GM18951 (cell line): ENCODE results near the gene GALR2.

Experiments
- POLR2A ChIP-seq: IDR thresholded peaks from 4 replicates; pipeline ENCODE4 v1.6.1; 2011; ENCODE audit warnings: mild to moderate bottlenecking; ENCODE audit not compliant: insufficient read length, insufficient read depth; ENCODE audit errors: extremely low read depth
- in situ Hi-C: fragments of 300-500 bp; cut with MboI; formaldehyde crosslinking; loops from one replicate; pipeline ENCODE4 v1.12.0; 2022; ENCODE audit warnings: low sequenced_read_pairs, mixed read lengths, inconsistent platforms; ENCODE audit not compliant: unreplicated experiment

The GALR2 gene

DNA sequence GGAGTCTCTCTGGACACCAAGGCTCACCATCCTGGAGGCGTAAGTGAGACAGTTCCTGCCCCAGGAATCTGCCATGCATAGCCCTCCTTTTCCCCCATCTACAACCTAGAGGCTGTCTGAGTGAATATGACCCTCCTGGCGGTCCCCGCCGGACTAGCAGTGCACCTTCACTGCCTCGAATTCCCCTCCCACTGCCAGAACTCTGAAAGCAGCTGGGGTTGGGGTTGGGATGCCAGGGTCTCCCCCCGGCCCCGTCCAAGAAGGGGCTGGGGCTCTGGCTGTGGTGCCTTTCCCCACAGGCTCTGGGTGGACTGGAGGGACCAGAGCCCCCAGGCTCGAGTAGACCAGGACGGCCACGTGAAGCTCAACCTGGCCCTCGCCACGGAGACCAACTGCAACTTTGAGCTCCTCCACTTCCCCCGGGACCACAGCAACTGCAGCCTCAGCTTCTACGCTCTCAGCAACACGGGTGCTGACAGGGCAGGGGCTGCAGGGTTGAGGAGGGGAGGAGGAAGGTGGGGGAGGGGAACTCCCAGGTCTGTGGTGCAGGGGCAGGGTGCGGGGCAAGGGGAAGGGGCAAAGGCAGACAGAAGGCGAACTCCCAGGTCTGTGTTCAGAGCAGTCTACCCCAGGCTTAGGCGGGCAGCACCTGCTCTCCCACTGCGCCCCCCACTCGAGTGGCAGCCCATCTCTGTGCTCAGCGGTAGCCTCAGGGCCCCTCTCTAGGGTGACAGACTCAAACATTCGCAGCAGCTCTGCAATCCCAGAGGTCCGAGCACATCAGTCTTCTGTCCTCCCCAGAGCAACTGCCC lies 5.6 kb downstream of the GALR2 start:
- TF ChIP-seq POLR2A: peak; percentile 11
- in situ Hi-C loops: no loop called here

DNA sequence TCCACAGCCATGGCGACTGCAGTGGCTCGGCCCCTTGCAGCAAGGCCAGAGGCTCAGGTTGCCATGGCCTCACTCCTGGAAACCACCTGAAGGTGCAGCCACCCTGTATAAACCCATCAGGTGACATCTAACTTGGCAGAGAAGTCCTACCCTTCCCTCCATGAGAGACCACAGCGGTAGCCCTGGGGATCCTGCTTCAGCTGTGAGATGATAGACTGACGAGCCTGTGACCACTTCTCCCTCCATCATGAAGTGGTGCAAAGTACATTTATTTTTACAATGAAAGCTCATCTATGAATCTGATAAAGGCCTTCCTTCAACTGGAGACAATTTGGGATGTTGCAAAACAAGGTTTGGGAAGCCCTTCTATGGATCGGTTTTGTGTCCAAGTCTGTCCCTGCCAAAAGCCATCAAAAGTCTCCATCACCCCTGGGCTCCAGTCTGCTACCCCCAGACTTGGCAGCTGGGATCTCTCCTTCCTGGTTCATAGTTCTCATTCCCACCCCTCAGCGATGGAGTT lies 6.2 kb downstream of the GALR2 start:
- in situ Hi-C loops: no loop called here
- TF ChIP-seq POLR2A: no peak

DNA sequence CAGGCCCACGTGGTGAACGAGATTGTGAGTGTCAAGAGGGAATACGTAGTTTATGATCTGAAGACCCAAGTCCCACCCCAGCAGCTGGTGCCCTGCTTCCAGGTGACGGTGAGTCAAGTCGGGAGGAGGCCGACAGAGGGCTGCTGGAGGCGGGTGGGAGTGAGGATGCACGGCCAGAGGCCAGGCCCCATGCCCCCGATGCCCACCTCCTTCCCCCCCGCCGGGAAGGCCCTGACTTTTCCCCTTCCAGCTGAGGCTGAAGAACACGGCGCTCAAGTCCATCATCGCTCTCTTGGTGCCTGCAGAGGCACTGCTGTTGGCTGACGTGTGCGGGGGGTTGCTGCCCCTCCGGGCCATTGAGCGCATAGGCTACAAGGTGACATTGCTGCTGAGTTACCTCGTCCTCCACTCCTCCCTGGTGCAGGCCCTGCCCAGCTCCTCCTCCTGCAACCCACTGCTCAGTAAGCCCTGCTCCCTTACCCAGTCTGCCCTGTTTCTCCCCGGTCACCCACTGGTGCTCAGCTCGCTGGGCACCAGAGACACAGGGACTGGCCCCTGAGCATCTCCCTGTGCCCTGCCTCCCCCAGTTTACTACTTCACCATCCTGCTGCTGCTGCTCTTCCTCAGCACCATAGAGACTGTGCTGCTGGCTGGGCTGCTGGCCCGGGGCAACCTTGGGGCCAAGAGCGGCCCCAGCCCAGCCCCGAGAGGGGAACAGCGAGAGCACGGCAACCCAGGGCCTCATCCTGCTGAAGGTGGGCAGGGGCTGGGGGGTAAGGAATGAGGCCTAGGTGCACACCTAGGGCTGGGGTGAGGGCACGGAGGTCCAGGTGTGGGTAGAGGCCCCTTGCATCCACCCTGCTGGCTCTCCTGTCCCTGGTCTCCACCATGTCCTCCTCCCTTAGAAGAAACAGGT lies 7.0 kb downstream of the GALR2 start:
- no peak for TF ChIP-seq POLR2A
- in situ Hi-C loops: no loop called here

DNA sequence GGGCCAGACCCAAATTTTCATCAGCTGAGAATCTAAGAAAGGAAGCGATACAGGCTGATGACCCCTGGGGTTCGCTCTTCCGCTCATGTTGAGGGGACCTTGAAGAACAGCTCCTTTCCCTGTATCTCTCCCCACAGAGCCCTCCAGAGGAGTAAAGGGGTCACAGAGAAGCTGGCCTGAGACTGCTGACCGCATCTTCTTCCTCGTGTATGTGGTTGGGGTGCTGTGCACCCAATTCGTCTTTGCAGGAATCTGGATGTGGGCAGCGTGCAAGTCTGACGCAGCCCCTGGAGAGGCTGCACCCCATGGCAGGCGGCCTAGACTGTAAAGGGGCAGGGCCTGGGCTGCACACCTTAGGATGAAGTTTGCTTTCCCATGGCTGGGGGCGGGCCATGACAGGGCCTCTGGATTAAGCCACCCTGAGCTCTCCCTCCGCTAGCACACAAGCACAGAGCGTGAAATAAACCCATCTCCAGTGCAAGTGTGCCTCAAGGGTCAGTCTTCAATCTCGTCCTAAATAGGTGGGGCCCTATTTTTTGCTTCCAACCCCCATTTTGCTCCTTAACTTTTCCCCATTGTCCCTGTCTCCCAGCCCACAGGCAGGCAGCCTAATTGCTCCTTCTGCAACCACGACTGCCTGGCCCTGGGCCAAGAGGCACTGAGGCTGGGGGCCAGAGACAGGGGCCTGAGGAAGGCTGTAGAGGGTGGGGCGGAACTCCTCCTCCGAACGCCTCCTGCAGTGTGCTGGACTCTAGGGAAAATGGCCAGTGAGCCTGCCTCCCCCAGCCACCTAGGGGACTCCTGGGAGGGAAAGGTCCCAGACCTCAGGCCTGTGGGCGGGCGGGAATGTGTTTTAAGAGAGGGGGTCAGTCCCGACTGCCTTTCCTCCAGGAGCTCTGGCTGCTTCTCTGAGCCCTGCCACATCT lies 8.0 kb downstream of the GALR2 start:
- in situ Hi-C loops: no loop called here
- no peak for TF ChIP-seq POLR2A

DNA sequence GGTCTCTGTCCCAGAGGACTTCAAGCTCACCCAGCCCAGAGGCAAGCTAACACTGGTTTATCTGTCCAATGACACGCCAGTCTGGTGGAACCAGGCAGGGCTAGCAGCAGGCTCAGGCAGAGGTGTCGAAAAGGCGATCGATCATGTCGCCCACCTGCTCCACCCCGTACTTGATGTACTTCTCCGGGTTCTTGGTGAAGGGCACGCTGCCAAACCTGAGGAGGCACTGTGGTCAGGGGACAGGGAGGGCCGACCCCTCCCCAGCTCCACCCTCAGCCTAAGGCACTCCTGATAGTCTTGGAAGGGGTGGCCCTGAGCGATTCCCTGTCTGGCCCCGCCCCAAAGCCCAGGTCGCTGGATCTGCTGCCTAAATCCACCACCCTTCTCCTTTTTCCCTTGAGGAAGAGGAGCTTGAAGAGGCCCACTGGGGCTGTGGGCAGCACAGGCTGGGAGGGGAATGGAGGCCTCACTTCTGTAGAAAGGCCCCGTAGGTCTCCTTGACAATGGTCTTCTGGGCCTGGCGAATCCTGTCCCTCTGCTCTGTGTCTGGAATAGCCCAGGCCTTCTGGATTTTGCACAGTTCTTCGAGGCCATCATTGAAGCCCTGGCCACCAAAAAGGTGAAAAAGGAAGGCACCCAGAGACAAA lies 9.1 kb downstream of the GALR2 start:
- in situ Hi-C loops: no loop called here
- TF ChIP-seq POLR2A: no peak

DNA sequence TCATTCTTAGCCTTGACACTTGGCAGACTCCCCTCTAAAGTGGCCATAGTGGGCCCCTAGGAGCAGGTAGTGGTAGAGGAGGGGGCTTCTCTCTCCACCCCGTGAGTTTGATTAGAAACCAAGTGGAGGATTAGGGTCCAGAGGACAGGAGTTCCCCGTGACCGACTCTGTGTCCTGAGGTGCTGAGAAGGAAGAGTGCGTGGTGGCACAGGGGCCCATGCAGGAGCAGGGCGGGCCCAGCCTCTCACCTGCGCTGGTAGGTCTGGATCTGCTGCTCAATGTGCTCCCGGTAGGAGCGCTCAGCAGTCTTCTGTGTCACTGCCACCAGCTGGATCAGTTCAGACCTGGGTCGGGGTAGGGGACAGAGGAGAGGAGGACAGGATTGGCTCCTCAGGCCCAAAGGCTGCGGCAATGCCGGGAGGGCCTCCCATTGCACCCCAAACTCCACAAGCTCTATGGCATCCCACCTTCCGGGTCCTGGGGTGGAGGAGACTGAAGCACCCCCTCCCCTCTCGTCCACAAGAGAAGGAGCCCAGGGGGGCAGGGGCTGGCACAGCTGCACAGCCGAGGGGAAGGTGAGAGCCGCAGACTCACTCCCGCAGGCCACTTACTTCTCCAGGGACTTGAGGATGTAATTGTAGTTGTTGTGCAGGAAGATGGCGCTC lies 10.6 kb downstream of the GALR2 start:
- TF ChIP-seq POLR2A: no peak
- in situ Hi-C loops: no loop called here

DNA sequence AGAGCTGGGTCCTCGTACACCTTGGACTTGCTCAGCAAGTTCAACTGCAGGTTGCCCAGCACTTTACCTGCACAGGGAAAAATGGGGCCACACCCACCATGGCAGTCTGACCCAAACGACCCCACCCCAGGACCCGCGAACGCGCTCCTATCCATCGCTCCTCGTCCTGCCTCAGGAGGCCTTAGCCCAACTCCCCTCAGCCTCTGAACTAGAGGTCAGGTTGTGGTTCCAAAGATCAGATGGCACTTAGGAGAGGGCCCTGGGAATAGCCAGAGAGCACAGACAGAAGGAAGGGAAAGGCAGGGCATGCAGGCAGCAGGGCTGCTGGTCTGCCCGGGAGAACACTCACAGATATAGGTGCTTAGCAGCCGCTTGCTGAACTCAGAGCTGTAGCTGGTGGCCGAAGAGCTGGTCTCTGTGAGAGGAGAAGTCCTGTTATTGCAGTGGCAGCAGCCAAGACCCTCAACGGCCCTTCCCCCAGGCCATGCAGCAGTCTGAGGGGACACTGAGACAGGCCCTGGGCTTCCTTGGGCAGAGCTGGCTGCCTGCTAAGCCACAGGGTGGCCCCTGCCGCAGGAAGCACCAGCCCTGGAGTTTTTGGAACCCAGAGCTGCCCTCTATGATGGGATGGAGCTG lies 11.3 kb downstream of the GALR2 start:
- in situ Hi-C loops: no loop called here
- no peak for TF ChIP-seq POLR2A

DNA sequence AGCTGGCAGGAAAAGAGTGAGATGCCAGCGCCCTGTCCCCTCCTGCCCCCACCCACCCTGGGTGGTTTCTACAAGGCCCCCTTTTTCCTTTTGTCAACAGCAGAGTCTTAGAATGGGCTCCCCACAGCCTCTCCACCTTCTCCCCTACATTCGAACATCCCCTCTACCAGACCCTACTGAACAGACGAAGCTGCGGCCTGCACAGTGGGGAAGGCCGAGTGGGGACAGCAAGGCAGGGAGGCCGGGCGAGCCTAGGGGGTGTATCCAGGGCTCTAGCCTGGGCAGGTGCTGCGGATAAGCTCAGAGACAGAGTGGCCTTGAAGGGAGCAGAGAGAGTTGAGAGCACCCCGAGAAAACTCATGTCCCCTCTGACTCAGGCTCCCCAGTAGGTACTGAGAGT lies 11.8 kb downstream of the GALR2 start:
- in situ Hi-C loops: no loop called here
- no peak for TF ChIP-seq POLR2A

DNA sequence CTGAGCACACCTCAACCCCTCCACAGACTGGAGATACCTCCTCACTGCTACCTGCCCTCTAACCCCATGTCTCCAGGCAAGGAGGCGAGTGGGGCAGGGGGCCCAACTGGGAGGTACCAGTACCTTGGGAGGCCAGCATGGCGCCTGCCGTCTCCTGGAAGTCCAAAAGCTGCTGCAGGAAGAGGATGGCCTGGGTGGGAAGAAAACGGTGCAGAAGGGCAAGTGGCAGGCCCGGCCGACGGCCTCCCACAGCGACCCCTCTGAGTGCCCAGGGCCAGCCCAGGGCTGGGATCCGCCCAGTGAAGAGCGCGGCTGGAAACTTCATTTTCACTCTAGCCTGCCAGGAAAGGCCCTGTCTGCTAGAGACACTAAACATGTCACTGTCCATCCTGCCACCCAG lies 12.9 kb downstream of the GALR2 start:
- in situ Hi-C loops: no loop called here
- no peak for TF ChIP-seq POLR2A

DNA sequence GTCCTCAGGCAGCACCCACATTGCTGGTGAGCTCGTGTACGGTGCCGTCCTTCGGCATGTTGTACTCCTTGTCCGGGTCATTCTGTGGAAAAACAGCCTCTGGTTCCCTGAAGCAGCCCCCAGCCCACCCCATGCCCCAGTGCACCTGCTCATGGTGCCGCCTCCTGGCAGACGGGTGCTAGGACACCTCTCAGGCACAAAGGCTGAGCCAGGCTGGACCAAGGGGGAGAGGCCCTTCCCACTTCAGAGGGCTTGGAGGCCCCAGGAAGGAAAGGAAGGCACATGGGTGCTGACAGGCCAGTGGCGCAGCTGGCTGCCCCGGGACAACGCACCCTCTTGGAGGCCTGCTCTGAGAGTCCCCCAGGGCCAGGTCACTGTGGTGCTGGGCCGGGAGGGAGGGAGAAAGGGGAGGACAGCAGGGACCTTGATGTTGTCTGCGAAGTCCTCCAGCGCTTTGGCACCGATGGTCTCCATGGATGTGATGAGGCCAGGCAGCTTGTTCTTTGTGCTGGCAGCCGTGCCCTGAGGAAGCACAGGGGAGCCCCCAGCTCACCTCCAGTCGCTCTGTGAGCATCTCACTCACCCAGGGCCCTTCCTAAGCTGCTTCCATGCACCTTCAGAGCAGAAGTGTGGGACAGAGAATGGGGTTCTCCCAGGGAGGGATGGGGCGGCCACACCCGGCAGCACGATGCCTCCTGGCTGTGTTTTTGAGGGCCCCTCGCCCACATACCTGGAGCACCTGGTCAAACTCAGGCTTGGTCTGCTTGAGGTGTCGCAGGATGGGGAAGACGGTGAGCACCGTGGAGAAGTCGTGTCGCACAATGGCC lies 13.7 kb downstream of the GALR2 start:
- no peak for TF ChIP-seq POLR2A
- in situ Hi-C loops: no loop called here
